WERI-Rb-1 (cell line): Measurements from ENCODE around the gene AKAP5.

Source experiments
- DNase-seq: peaks from one replicate; pipeline ENCODE4 v3.0.0-alpha.2; 2020
- H3K27ac ChIP-seq: fragments of 250-450 bp; sonication (Bioruptor Pico); 2 replicates; pipeline ENCODE4 v1.5.1; 2020; ENCODE audit warnings: mild to moderate bottlenecking, moderate library complexity
- H3K27me3 ChIP-seq: fragments of 250-450 bp; sonication (Bioruptor Pico); 2 replicates; pipeline ENCODE4 v1.5.1; 2021; ENCODE audit warnings: mild to moderate bottlenecking, low read depth, moderate library complexity; ENCODE audit not compliant: insufficient read depth, severe bottlenecking
- H3K36me3 ChIP-seq: fragments of 250-450 bp; sonication (Bioruptor Pico); 2 replicates; pipeline ENCODE4 v1.5.1; 2020; ENCODE audit warnings: mild to moderate bottlenecking, moderate library complexity
- H3K4me3 ChIP-seq: 2 replicates; pipeline ENCODE4 v1.5.1; 2011; ENCODE audit warnings: low read depth, mild to moderate bottlenecking, control low read depth, low read length
- H3K9me3 ChIP-seq: fragments of 250-450 bp; sonication (Bioruptor Pico); 2 replicates; pipeline ENCODE4 v1.5.1; 2021; ENCODE audit warnings: mild to moderate bottlenecking, moderate library complexity; ENCODE audit not compliant: severe bottlenecking
- CTCF ChIP-seq: IDR thresholded peaks from 2 replicates; pipeline ENCODE4 v1.5.1; 2011; ENCODE audit warnings: low read depth, mild to moderate bottlenecking, control low read depth, inconsistent platforms, low read length

Gene AKAP5

GRCh38 chr14:64504310-64504896 is 39.1 kb downstream of the AKAP5 start, which contains the start of gene ZBTB1:
TSS of gene ZBTB1 (plus strand) at chr14:64504770. CDS start at chr14:64521505, 16,735 bp downstream.
- Histone ChIP-seq H3K36me3 (peaks cover 3% of the 10 kb centered on the region), H3K9me3 (no peaks in the 10 kb centered on the region), H3K27me3 (no peaks in the 10 kb centered on the region), H3K27ac (peak within 1 kb of the TSS; percentile 99), H3K4me3 (peak within 1 kb of the TSS; percentile 89)
- DNase-seq: peak; percentile 84
- no peak for TF ChIP-seq CTCF

GRCh38 chr14:64504897-64505794 is 39.8 kb downstream of the AKAP5 start:
- peak; percentile 88 for DNase-seq
- no peaks in the 10 kb centered on the region for H3K27me3 ChIP-seq
- H3K27ac ChIP-seq: peak overlapping the region; percentile 99
- TF ChIP-seq CTCF: no peak
- peak overlapping the region; percentile 89 for H3K4me3 ChIP-seq
- H3K9me3 ChIP-seq: no peaks in the 10 kb centered on the region
- H3K36me3 ChIP-seq: peaks cover 3% of the 10 kb centered on the region

GRCh38 chr14:64506721-64507120 is 41.4 kb downstream of the AKAP5 start:
- DNase-seq: no peak
- Histone ChIP-seq H3K4me3 (no peak overlapping the region), H3K27ac (no peak overlapping the region), H3K36me3 (peaks cover 3% of the 10 kb centered on the region), H3K9me3 (no peaks in the 10 kb centered on the region), H3K27me3 (no peaks in the 10 kb centered on the region)
- no peak for TF ChIP-seq CTCF

- Histone ChIP-seq H3K9me3 (no peaks in the 10 kb centered on the region), H3K4me3 (no peak overlapping the region), H3K27me3 (no peaks in the 10 kb centered on the region), H3K36me3 (peaks cover 3% of the 10 kb centered on the region), H3K27ac (no peak overlapping the region)
- no peak for DNase-seq
- TF ChIP-seq CTCF: no peak
Measured at GRCh38 chr14:64507376-64508156, 42.3 kb downstream of the AKAP5 start.

GRCh38 chr14:64508215-64508776 is 43.0 kb downstream of the AKAP5 start:
- Histone ChIP-seq H3K36me3 (peaks cover 2% of the 10 kb centered on the region), H3K4me3 (no peak overlapping the region), H3K27ac (no peak overlapping the region), H3K9me3 (no peaks in the 10 kb centered on the region), H3K27me3 (no peaks in the 10 kb centered on the region)
- no peak for TF ChIP-seq CTCF
- DNase-seq: no peak
